Activated naive CD8-positive, alpha-beta T cell treated with anti-CD3 and anti-CD28 coated beads, Interleukin-2, amount 50 U/mL, for 24 hours (primary cell): ENCODE measurements around the gene CLRN1.

Source experiments
- ATAC-seq: fragments of 150-1000 bp; cut with Tn5 transposase; one replicate; pipeline ENCODE4 v1.10.0; 2021
- DNase-seq: peaks from one replicate; pipeline ENCODE4 v3.0.0; 2021
- H3K27ac Mint-ChIP-seq: one replicate; pipeline ENCODE4 v1.8.0; 2021; ENCODE audit warnings: mild to moderate bottlenecking, mixed read lengths
- H3K27me3 Mint-ChIP-seq: one replicate; pipeline ENCODE4 v1.8.0; 2021; ENCODE audit warnings: mixed read lengths
- H3K36me3 Mint-ChIP-seq: one replicate; pipeline ENCODE4 v1.8.0; 2021; ENCODE audit warnings: low read depth, mixed read lengths
- H3K4me1 Mint-ChIP-seq: one replicate; pipeline ENCODE4 v1.8.0; 2021; ENCODE audit warnings: mixed read lengths
- H3K4me3 Mint-ChIP-seq: one replicate; pipeline ENCODE4 v1.8.0; 2021; ENCODE audit warnings: mild to moderate bottlenecking, moderate library complexity, mixed read lengths
- H3K9me3 Mint-ChIP-seq: one replicate; pipeline ENCODE4 v1.8.0; 2021; ENCODE audit warnings: mixed read lengths

Gene CLRN1

GRCh38 chr3:150960708-150961684 lies 11.5 kb downstream of the CLRN1 start:
- peaks cover 3% of the 10 kb centered on the region for H3K4me1 Mint-ChIP-seq

DNA sequence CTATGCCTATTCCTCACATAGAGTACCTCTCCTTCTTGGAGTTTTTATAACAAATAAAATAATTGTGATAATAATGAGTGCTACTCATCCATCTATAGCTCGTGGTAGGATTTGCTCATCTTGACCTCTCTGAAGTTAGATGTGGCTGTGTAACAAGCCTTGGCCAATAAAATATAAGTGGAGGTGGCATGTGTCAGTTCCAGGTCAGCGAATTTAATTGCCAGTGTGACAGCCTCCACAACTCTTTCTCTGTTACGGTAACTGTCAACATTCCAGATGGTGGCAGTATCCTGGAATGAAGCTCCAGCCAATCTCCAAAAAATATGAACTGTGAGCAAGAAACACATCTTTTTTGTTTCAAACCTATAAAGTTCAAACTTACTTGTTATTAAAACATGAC lies 13.8 kb downstream of the CLRN1 start:
- DNase-seq (no peak), ATAC-seq (no peak)
- Mint-ChIP-seq H3K27ac (no peak overlapping the region), H3K36me3 (no peaks in the 10 kb centered on the region), H3K27me3 (peaks cover 27% of the 10 kb centered on the region), H3K4me1 (no peaks in the 10 kb centered on the region), H3K9me3 (no peaks in the 10 kb centered on the region), H3K4me3 (no peak overlapping the region)

More at GRCh38 chr3:150960708-150961684, 11.5 kb downstream of the CLRN1 start:
- Mint-ChIP-seq H3K27me3 (peaks cover 27% of the 10 kb centered on the region), H3K9me3 (no peaks in the 10 kb centered on the region), H3K36me3 (no peaks in the 10 kb centered on the region), H3K4me3 (no peak overlapping the region), H3K27ac (no peak overlapping the region)
- DNase-seq (no peak), ATAC-seq (no peak)

DNA sequence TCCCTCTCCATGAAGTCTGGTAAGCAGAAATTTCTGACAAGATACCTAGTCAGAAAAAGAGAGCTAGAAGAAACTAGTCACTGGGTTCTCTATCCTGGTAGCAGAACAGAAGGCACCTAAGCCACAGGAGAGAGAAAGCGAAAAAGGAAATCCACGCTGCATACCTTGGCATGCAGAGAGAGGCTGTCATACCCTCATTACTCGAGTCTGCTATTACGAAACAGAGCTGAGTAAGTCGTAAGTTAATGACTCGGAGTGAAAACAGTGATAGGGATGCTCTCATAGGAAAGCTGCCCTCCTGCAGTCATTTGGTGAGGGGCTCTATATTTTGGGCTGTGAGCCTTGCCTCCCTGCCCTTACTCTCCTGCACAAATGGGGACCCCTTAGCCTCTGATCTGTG lies 16.2 kb downstream of the CLRN1 start:
- no peaks in the 10 kb centered on the region for H3K36me3 Mint-ChIP-seq
- DNase-seq, result no peak
- H3K4me3 Mint-ChIP-seq, result no peak overlapping the region

DNA sequence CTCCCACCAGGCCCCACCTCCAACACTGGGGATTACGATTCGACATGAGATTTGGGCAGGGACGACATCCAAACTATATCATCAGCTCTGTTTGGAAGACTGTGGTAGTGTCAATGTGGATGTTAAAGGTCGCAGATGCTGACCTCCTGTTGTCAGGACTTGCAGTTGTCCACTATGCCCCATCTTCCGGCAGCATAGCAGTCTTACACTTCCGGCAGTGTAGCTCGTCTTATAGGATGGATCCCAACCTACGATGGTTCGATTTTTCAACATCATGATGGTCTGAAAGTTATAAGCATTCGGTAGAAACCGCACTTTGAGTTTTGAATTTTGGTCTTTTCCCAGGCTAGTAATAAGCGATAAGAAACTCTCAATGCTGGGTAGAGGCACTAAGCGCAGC lies 20.6 kb downstream of the CLRN1 start:
- Mint-ChIP-seq H3K27me3 (peaks cover 21% of the 10 kb centered on the region), H3K9me3 (no peaks in the 10 kb centered on the region)
- no peak for ATAC-seq

More for the DNA sequence above, 16.2 kb downstream of the CLRN1 start:
- peak; percentile 33 for ATAC-seq
- Mint-ChIP-seq H3K9me3 (no peaks in the 10 kb centered on the region), H3K27me3 (peaks cover 23% of the 10 kb centered on the region), H3K27ac (no peak overlapping the region), H3K4me1 (no peaks in the 10 kb centered on the region)

GRCh38 chr3:150945226-150946032 lies 27.1 kb downstream of the CLRN1 start:
- ATAC-seq (no peak), DNase-seq (no peak)
- H3K27me3 Mint-ChIP-seq, result peaks cover 29% of the 10 kb centered on the region
- no peak overlapping the region for H3K27ac Mint-ChIP-seq
- H3K4me1 Mint-ChIP-seq, result no peaks in the 10 kb centered on the region
- no peaks in the 10 kb centered on the region for H3K9me3 Mint-ChIP-seq
- H3K36me3 Mint-ChIP-seq, result no peaks in the 10 kb centered on the region
- H3K4me3 Mint-ChIP-seq, result no peak overlapping the region

More for the DNA sequence above, 20.6 kb downstream of the CLRN1 start:
- no peaks in the 10 kb centered on the region for H3K4me1 Mint-ChIP-seq
- no peak overlapping the region for H3K4me3 Mint-ChIP-seq
- H3K36me3 Mint-ChIP-seq, result no peaks in the 10 kb centered on the region
- DNase-seq, result no peak
- H3K27ac Mint-ChIP-seq, result no peak overlapping the region

DNA sequence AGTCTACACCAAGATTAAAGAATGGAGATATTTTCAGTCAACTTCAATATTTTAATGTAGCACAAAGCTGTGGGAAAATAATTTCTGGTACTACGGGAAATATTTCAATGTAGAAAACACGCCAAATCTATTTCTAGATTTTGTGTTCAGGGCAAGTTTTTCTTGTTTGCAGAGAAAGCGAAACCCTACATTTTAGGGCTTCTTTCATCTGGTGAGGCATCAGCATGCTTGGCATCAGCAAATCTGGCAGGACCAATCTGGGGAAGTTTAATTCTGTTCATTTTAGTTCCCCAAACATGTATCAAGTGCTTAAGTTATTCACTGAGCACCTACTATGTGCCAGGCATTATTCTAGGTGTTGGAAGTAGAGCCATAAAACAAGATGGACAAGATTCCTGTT lies 30.3 kb downstream of the CLRN1 start:
- Mint-ChIP-seq H3K36me3 (no peaks in the 10 kb centered on the region), H3K9me3 (no peaks in the 10 kb centered on the region), H3K27ac (no peak overlapping the region), H3K4me3 (no peak overlapping the region), H3K4me1 (no peaks in the 10 kb centered on the region), H3K27me3 (peaks cover 21% of the 10 kb centered on the region)
- ATAC-seq, result no peak
- DNase-seq, result no peak

DNA sequence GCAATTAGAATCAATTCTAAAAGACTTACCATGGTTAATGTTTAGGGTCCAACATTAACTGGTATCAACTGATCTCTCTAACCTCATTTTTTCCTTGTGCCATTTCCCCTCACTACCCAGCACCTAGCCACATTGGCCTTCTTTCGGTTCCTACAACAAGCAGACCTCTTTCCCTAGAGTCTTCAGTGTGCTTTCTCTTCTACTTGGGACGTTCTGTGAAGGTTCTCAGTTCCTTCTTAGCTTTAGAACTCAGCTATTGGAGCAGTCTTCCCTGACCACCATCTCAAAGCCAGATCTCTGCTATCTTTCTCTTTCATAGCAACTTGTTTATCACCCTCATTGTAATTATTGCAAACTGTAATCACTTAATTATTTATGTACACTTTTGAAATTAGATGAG lies 35.8 kb downstream of the CLRN1 start:
- H3K4me1 Mint-ChIP-seq, result no peaks in the 10 kb centered on the region

DNA sequence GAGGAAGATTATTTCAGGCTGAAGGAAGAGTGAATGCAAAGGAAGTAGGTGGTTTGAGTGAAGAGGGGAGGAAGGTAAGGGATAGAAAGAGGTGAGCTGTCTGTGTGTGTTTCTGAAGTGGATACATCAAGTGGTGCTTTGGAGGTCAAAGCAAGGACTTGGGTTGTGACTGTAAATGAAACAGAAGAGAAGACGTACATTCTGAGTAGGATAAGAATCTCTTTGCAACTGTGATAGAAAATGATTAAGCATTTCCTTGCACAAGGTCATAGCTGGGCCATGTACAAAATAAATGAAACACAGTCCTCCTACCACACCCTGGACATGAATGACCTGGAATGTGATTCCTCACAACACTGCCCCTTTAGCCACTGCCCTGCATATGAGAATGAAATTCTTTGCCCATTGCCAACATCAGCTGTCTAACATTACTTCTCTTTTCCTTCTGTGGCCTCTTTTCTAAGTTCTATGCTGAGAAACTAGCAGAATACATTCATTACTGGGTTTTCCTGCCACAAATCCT lies 39.0 kb downstream of the CLRN1 start:
- Mint-ChIP-seq H3K27ac (no peak overlapping the region), H3K36me3 (no peaks in the 10 kb centered on the region), H3K4me3 (no peak overlapping the region), H3K4me1 (no peaks in the 10 kb centered on the region), H3K9me3 (no peaks in the 10 kb centered on the region), H3K27me3 (peaks cover 17% of the 10 kb centered on the region)
- DNase-seq, result no peak
- ATAC-seq, result no peak

More for the DNA sequence above, 35.8 kb downstream of the CLRN1 start:
- Mint-ChIP-seq H3K36me3 (no peaks in the 10 kb centered on the region), H3K9me3 (no peaks in the 10 kb centered on the region), H3K27ac (no peak overlapping the region), H3K4me3 (no peak overlapping the region), H3K27me3 (peaks cover 15% of the 10 kb centered on the region)
- DNase-seq (no peak), ATAC-seq (no peak)

- no peak for ATAC-seq
- Mint-ChIP-seq H3K9me3 (no peaks in the 10 kb centered on the region), H3K36me3 (no peaks in the 10 kb centered on the region), H3K27ac (no peak overlapping the region), H3K4me3 (no peak overlapping the region), H3K4me1 (no peaks in the 10 kb centered on the region), H3K27me3 (peaks cover 17% of the 10 kb centered on the region)
- no peak for DNase-seq
Observed at GRCh38 chr3:150931745-150932144, 40.8 kb downstream of the CLRN1 start.

GRCh38 chr3:150930839-150931238 lies 41.7 kb downstream of the CLRN1 start:
- H3K36me3 Mint-ChIP-seq, result no peaks in the 10 kb centered on the region
- H3K9me3 Mint-ChIP-seq, result no peaks in the 10 kb centered on the region
- DNase-seq (no peak), ATAC-seq (no peak)
- H3K4me3 Mint-ChIP-seq, result no peak overlapping the region
- peaks cover 13% of the 10 kb centered on the region for H3K27me3 Mint-ChIP-seq
- H3K4me1 Mint-ChIP-seq, result no peaks in the 10 kb centered on the region
- H3K27ac Mint-ChIP-seq, result no peak overlapping the region

DNA sequence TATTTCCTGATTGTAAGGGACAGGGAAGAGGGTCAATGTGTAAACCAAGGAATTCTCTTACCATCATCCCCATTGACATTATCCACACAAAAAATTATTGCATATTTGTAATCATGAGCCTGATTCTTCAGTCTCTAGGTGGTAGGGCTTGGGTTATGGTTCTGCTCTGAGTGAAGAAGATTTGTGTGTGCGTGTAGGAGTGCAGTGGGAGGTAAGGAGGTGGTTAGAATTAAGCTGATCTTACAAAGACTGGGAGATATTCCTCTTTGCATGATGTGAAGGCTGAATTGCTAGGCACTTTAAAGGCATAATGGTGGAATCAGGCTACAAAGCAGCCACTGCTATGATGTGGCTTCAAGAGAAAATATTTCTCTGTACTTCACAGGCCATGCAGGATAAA lies 44.3 kb downstream of the CLRN1 start:
- peaks cover 17% of the 10 kb centered on the region for H3K27me3 Mint-ChIP-seq
- no peak for ATAC-seq

DNA sequence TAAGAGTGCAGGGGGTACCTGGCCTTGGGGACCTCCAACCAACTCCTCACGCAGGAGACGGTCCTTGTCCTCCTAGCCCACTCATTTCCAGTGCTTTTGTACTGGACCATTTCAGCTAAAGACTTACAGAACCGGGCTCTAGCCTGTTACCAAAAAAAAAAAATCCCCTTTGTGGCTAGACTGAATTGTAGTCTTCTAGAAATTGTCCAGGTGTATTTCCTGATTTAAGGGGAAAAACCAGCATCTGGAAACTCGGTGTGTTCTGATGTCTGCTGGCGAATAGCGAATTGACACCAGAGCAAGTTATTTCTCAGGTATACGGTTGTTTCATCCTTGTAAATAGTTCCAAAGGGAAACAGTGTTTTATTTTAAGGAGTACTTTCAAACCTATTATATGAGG lies 46.2 kb downstream of the CLRN1 start:
- peaks cover 2% of the 10 kb centered on the region for H3K4me1 Mint-ChIP-seq
- H3K4me3 Mint-ChIP-seq, result no peak overlapping the region
- ATAC-seq (no peak), DNase-seq (no peak)
- no peaks in the 10 kb centered on the region for H3K36me3 Mint-ChIP-seq
- H3K27ac Mint-ChIP-seq, result no peak overlapping the region
- H3K27me3 Mint-ChIP-seq, result peaks cover 11% of the 10 kb centered on the region
- H3K9me3 Mint-ChIP-seq, result no peaks in the 10 kb centered on the region

More for the DNA sequence above, 44.3 kb downstream of the CLRN1 start:
- Mint-ChIP-seq H3K27ac (no peak overlapping the region), H3K9me3 (no peaks in the 10 kb centered on the region), H3K36me3 (no peaks in the 10 kb centered on the region), H3K4me1 (peaks cover 2% of the 10 kb centered on the region), H3K4me3 (no peak overlapping the region)
- DNase-seq, result no peak

- H3K36me3 Mint-ChIP-seq, result no peaks in the 10 kb centered on the region
- H3K4me1 Mint-ChIP-seq, result peaks cover 2% of the 10 kb centered on the region
- H3K4me3 Mint-ChIP-seq, result peak overlapping the region; percentile 30
- H3K9me3 Mint-ChIP-seq, result no peaks in the 10 kb centered on the region
- peak; percentile 83 for ATAC-seq
- peaks cover 11% of the 10 kb centered on the region for H3K27me3 Mint-ChIP-seq
- H3K27ac Mint-ChIP-seq, result no peak overlapping the region
- peak; percentile 67 for DNase-seq
Observed at GRCh38 chr3:150925751-150926201, 46.8 kb downstream of the CLRN1 start.

- no peaks in the 10 kb centered on the region for H3K9me3 Mint-ChIP-seq
- peaks cover 7% of the 10 kb centered on the region for H3K27me3 Mint-ChIP-seq
- H3K36me3 Mint-ChIP-seq, result no peaks in the 10 kb centered on the region
- H3K4me3 Mint-ChIP-seq, result no peak overlapping the region
- no peak for ATAC-seq
- H3K27ac Mint-ChIP-seq, result no peak overlapping the region
- DNase-seq, result no peak
- peaks cover 2% of the 10 kb centered on the region for H3K4me1 Mint-ChIP-seq
Observed at GRCh38 chr3:150922611-150923010, 49.9 kb downstream of the CLRN1 start.
